ENCODE results near the gene IFNL4. TPM values are rescaled to one million over a fixed set of nuclear protein-coding genes. Genes with fewer than 3 reads are reported as not detected.

Gene IFNL4
- not detected for total RNA-seq

DNA sequence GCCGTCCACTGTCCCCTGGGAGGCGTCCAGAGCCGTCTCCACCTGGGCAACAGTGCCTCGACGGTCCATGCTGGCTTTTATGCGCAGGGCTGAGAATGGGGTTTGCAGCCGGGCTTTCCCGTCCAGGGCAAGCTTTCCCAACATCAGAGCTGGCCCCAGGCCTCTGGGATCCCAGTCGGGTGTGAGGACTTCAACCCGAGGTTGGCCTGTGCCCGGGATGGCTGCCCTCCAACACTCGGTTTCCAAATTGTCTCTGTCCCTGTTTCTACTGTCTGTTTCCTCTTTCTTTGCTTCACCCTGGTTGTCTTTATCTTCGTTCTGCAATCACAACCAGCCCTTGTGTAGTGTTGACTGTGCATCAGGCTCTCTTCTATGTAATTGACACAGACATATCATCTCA lies at the start of gene IFNL4:
TSS of gene IFNL4 (minus strand) at position 51 of the 400 bp plus-strand sequence.

DNA sequence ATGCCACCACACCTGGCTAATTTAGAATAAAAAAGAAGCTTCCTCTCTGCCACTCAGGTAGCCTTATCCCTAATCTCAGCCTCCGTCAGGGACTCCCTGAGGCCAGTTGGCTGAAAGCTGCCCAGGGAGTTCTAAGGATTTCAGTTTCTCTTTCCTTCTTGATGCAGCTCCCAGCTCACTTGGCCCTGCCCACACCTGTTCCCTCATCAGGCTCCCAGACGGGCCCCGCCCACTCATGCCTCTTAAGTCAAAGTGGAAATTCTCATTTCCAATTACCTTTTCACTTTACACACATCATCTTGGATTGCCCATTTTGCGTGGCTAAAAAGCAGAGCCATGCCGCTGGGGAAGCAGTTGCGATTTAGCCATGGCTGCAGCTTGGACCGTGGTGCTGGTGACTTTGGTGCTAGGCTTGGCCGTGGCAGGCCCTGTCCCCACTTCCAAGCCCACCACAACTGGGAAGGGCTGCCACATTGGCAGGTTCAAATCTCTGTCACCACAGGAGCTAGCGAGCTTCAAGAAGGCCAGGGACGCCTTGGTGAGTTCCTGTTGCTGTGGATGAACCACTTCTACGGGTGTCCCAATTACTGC lies 47.5 kb upstream of the IFNL4 start, which contains the start of gene IFNL1:
TSS of gene IFNL1 (plus strand) at position 353 of the 591 bp plus-strand sequence. CDS start at position 368, 15 bp downstream.

DNA sequence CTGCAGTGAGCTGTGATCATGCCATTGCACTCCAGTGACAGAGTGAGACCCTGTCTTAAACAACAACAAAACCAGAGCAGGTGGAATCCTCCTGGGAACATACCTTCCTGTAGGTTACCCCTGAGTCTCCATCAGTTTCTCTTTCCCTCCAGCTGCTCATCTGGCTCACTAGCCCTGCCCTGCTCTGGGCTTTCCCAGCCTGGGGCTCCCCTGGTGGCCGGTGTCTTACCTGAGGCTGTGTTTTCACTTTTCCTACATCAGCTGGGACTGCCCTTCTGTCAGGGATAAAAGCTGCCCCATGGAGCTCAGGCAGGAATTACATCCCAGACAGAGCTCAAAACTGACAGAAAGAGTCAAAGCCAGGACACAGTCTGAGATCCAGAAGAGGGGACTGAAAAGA lies 19.4 kb upstream of the IFNL4 start, which contains the start of gene IFNL2:
TSS of gene IFNL2 (plus strand) at position 312 of the 400 bp plus-strand sequence. CDS start 173 bp downstream, outside the sequence.

DNA sequence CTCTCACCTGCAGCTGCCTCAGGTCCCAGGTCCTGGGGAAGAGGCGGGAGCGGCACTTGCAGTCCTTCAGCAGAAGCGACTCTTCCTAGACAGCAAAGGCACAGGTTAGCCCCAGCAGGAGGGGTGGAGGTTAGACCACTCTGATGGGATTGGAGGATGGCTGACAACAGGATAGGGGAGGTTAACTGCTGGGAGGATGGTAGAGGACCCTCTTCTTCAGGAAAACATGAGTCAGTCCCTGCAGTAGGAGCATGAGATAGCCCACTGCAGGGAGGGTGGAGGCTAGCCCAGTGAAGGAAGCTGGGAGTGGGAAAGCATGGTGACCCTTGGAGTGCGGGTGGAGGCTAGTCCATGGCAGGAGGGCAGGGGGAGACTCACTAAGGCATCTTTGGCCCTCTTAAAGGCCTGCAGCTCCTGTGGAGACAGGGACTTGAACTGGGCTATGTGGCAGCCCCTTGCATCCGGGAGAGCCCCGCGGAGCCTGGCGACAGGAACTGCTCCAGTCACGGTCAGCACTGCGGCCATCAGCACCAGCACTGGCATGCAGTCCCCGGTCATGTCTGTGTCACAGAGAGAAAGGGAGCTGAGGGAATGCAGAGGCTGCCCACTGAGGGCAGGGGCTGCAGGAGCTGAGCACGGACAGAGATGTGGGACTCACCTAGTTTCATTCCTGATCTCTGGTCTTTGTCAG lies 4.1 kb downstream of the IFNL4 start, which contains the start of gene IFNL3:
TSS of gene IFNL3 (minus strand) at position 597 of the 691 bp plus-strand sequence. CDS start at position 558, 39 bp downstream.

DNA sequence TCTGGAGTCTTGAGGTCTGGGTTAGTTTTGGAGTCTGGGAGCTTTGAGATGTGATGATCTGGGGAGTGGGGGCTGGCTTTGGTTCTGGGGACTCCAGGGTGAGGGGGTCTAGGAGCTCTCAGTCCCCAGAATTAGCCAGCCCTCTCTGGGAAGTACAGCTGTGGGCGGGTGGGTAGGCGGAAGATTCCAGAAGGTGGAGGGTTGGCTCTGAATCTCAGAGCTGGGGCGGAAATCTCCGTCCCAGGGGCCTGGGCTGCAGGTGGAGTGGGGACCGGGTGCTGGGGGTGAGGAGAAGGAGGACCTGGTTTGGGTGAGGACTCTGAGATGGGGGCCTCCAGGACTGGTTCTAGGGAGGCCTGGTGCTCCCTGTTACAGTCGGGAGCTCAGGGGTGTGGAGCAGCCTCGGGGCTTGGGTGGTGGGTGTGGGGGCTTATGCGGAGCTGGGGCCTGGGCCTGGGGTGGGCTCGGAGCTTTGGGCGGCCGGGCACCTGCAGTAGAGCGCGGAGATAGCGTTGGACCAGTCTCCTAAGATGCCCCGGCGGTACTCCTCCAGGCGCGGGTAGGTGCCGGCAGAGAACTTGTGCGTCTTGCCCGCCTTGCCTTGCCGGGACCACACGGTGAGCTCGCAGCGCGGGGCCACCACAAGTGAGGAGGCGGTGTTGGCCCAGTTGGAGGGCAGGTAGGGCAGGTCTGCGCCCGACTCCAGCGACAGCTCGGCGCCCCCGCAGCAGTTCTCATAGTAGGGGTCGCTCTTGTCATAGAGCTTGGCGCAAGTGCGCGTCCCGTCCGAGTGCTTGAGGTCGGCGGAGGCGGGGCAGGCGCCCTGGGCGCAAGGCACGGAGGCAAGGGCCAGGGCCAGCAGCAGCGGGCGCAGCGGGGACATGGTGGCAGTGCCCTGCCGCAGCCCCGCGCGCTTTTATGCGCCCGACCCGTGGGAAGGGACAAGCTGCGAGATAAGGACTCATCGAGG lies 45.0 kb downstream of the IFNL4 start, which contains the start of gene SYCN:
TSS of gene SYCN (minus strand) at position 892 of the 970 bp plus-strand sequence. CDS start at position 883, 9 bp downstream.

DNA sequence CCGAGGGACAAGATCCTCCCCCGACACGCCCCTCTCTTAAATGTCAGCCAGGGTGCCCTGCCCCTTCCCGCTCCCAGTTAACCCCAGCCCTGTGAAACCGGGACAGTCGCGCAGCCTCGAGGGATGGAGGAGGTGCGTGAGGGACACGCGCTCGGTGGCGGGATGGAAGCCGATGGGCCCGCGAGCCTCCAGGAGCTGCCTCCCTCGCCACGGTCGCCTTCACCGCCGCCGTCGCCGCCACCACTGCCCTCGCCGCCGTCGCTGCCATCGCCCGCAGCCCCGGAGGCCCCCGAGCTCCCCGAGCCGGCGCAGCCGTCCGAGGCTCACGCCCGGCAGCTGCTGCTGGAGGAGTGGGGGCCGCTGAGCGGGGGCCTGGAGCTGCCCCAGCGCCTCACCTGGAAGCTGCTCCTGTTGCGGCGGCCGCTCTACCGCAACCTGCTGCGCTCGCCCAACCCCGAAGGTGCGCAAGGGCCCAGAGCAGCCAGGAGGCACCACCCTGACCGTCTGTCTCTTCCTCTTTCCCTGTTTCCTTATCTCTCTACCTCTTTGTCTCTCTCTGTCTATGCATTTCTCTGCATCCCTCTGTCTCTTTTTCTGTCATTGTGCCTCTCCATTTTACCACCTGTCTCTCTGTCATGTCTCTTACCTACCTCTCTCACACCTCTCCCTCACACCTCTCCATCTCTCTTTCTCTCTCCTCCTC lies 51.6 kb downstream of the IFNL4 start, which contains the start of gene NCCRP1:
TSS of gene NCCRP1 (plus strand) at position 105 of the 703 bp plus-strand sequence. CDS start at position 124, 19 bp downstream.

Other genes starting within 250 kb of the IFNL4 start
- 5.9 TPM for gene FBXO27, start 216.3 kb downstream of the IFNL4 start, total RNA-seq
- not detected for gene ACP7, start 164.5 kb downstream of the IFNL4 start, total RNA-seq
- 2.5 TPM for gene PAK4, start 123.1 kb downstream of the IFNL4 start, total RNA-seq
- not detected for gene NCCRP1, start 51.9 kb downstream of the IFNL4 start, total RNA-seq
- not detected for gene SYCN, start 44.6 kb downstream of the IFNL4 start, total RNA-seq
- not detected for gene IFNL3, start 3.9 kb downstream of the IFNL4 start, total RNA-seq
- not detected for gene IFNL2, start 19.5 kb upstream of the IFNL4 start, total RNA-seq
- gene IFNL1, start 47.6 kb upstream of the IFNL4 start, total RNA-seq: not detected
- 9.4 TPM for gene LRFN1, start 72.0 kb upstream of the IFNL4 start, total RNA-seq
- gene GMFG, start 87.2 kb upstream of the IFNL4 start, total RNA-seq: 0.94 TPM
- 63.2 TPM for gene SAMD4B, start 93.6 kb upstream of the IFNL4 start, total RNA-seq
- gene PAF1, start 142.2 kb upstream of the IFNL4 start, total RNA-seq: 31.3 TPM
- 20.0 TPM for gene MED29, start 142.5 kb upstream of the IFNL4 start, total RNA-seq
- 0.94 TPM for gene ZFP36, start 158.0 kb upstream of the IFNL4 start, total RNA-seq
- gene PLEKHG2, start 163.8 kb upstream of the IFNL4 start, total RNA-seq: 49.1 TPM
- gene RPS16, start 187.1 kb upstream of the IFNL4 start, total RNA-seq: 67.9 TPM
- 70.7 TPM for gene SUPT5H, start 196.7 kb upstream of the IFNL4 start, total RNA-seq
- gene TIMM50, start 232.0 kb upstream of the IFNL4 start, total RNA-seq: 41.6 TPM

Measured in parietal lobe (tissue), 1 donor.